ENCODE results near the gene AGXT2.
"Not testable (repeated sequence)": the region's sequence is repeated elsewhere in the genome, so short reads cannot be mapped to it uniquely, and the experiment has no call there.

Gene AGXT2

GRCh38 chr5:35050541-35051126, 2.9 kb upstream of the AGXT2 start:
- DNase-seq = no peak

- DNase-seq = no peak
These were observed 1.2 kb upstream of the AGXT2 start for GRCh38 chr5:35048910-35049309.

GRCh38 chr5:35046774-35047173, 975 bp downstream of the AGXT2 start:
- DNase-seq = no peak

- no peak for DNase-seq
These were observed 2.5 kb downstream of the AGXT2 start for GRCh38 chr5:35045280-35045679.

GRCh38 chr5:35044649-35045048, 3.1 kb downstream of the AGXT2 start:
- DNase-seq = no peak

GRCh38 chr5:35042781-35043180, 5.0 kb downstream of the AGXT2 start:
- DNase-seq = no peak

- no peak for DNase-seq
These were observed 6.5 kb downstream of the AGXT2 start for GRCh38 chr5:35041261-35041660.

GRCh38 chr5:35038891-35039290, 8.9 kb downstream of the AGXT2 start:
- no peak for DNase-seq

- DNase-seq = no peak
These were observed 11.2 kb downstream of the AGXT2 start for GRCh38 chr5:35036536-35036935.

- not testable (repeated sequence) for DNase-seq
These were observed 11.8 kb downstream of the AGXT2 start for GRCh38 chr5:35035929-35036328.

GRCh38 chr5:35035271-35035670, 12.5 kb downstream of the AGXT2 start:
- DNase-seq = no peak

GRCh38 chr5:35032356-35032755, 15.4 kb downstream of the AGXT2 start:
- DNase-seq = no peak

GRCh38 chr5:35031276-35031675, 16.5 kb downstream of the AGXT2 start:
- DNase-seq = no peak

- DNase-seq = no peak
These were observed 17.2 kb downstream of the AGXT2 start for GRCh38 chr5:35030426-35031100.

- no peak for DNase-seq
These were observed 18.4 kb downstream of the AGXT2 start for GRCh38 chr5:35029333-35029732.

GRCh38 chr5:35026941-35027340, 20.8 kb downstream of the AGXT2 start:
- no peak for DNase-seq

GRCh38 chr5:35026280-35026840, 21.4 kb downstream of the AGXT2 start:
- no peak for DNase-seq

- no peak for DNase-seq
These were observed 22.7 kb downstream of the AGXT2 start for GRCh38 chr5:35024911-35025510.

GRCh38 chr5:35023391-35024178, 24.2 kb downstream of the AGXT2 start:
- no peak for DNase-seq

GRCh38 chr5:35016174-35017051, 31.3 kb downstream of the AGXT2 start:
- no peak for DNase-seq

- DNase-seq = no peak
These were observed 32.7 kb downstream of the AGXT2 start for GRCh38 chr5:35015063-35015462.

- DNase-seq = no peak
These were observed 35.0 kb downstream of the AGXT2 start for GRCh38 chr5:35012796-35013195.

Data from T-helper 9 cell (primary cell).